Measurements from ENCODE around the gene OR1D5.

OR1D5 gene

DNA sequence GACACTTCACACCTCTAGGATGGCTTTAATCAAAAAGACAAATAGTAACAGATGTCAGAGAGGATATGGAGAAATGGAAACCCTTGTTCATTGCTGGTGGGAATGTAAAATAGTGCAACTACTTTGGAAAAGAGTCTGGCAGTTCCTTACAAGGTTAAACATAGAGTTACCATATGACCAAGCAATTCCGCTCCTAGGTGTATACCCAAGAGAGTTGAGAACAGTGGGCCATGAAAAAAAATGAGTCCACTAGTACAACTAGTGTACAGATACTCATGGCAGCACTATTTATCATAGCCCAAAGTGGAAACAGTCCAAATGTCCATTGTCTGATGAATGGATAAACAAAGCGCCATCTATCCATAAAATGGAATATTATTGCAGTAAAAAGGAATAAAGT lies 39.1 kb downstream of the OR1D5 start:
- Histone ChIP-seq H3K4me1 (ENCODE audit: control insufficient read depth in 1 of 2, insufficient read depth in 2 of 2, low read length in 2 of 2) (no peaks in the 10 kb centered on the region), H3K9ac (ENCODE audit: low read depth in 1 of 2, low read length in 2 of 2) (no peak overlapping the region), H3K9me3 (ENCODE audit: control insufficient read depth in 1 of 2, low read length in 2 of 2) (peaks cover 13 to 23% of the 10 kb centered on the region in 2 donors), H3K4me3 (ENCODE audit: low read depth in 1 of 2, low read length in 2 of 2) (no peak overlapping the region), H3K27ac (ENCODE audit: low read depth, low read length) (no peak overlapping the region), H3K36me3 (ENCODE audit: control insufficient read depth in 1 of 2, insufficient read depth in 2 of 2, low read length in 2 of 2) (peaks cover 16 to 37% of the 10 kb centered on the region in 2 donors), H3K27me3 (ENCODE audit: control insufficient read depth in 1 of 2, insufficient read depth in 2 of 2, low read length in 2 of 2) (no peaks in the 10 kb centered on the region)

GRCh38 chr17:3022197-3022596 lies 41.2 kb downstream of the OR1D5 start:
- H3K9me3 ChIP-seq (ENCODE audit: control insufficient read depth in 1 of 2, low read length in 2 of 2) = peaks cover 13 to 23% of the 10 kb centered on the region in 2 donors
- no peaks in the 10 kb centered on the region for H3K27me3 ChIP-seq (ENCODE audit: control insufficient read depth in 1 of 2, insufficient read depth in 2 of 2, low read length in 2 of 2)
- no peak overlapping the region for H3K9ac ChIP-seq (ENCODE audit: low read depth in 1 of 2, low read length in 2 of 2)
- H3K4me1 ChIP-seq (ENCODE audit: control insufficient read depth in 1 of 2, insufficient read depth in 2 of 2, low read length in 2 of 2) = no peaks in the 10 kb centered on the region
- no peak overlapping the region for H3K27ac ChIP-seq (ENCODE audit: low read depth, low read length)
- peaks cover 16 to 35% of the 10 kb centered on the region in 2 donors for H3K36me3 ChIP-seq (ENCODE audit: control insufficient read depth in 1 of 2, insufficient read depth in 2 of 2, low read length in 2 of 2)
- no peak overlapping the region for H3K4me3 ChIP-seq (ENCODE audit: low read depth in 1 of 2, low read length in 2 of 2)

GRCh38 chr17:3020381-3020780 lies 43.0 kb downstream of the OR1D5 start:
- Histone ChIP-seq H3K27ac (ENCODE audit: low read depth, low read length) (no peak overlapping the region), H3K9me3 (ENCODE audit: control insufficient read depth in 1 of 2, low read length in 2 of 2) (peaks cover 13 to 23% of the 10 kb centered on the region in 2 donors), H3K4me1 (ENCODE audit: control insufficient read depth in 1 of 2, insufficient read depth in 2 of 2, low read length in 2 of 2) (no peaks in the 10 kb centered on the region), H3K36me3 (ENCODE audit: control insufficient read depth in 1 of 2, insufficient read depth in 2 of 2, low read length in 2 of 2) (peaks cover 20 to 35% of the 10 kb centered on the region in 2 donors), H3K9ac (ENCODE audit: low read depth in 1 of 2, low read length in 2 of 2) (no peak overlapping the region), H3K27me3 (ENCODE audit: control insufficient read depth in 1 of 2, insufficient read depth in 2 of 2, low read length in 2 of 2) (no peaks in the 10 kb centered on the region), H3K4me3 (ENCODE audit: low read depth in 1 of 2, low read length in 2 of 2) (no peak overlapping the region)

DNA sequence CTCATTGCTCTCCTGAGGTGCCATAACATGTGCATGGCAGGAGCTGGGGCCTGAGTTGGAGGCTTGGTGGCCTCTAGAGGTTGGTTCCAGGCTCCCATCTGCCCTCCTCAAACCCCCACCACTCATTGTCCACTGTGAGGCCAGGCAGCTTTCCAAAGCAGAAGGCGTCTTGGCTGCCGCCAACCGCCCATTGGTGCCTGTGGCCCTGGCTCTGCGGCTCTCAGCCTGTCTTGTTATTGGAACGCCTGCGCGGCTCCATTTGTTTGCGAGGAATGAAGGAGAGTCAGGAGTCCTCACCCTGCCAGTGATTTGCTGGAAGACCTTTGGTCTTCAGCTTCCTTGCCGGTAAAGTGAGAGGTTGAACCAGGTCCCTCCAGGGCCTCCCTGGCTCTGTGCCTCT lies 43.6 kb downstream of the OR1D5 start:
- Histone ChIP-seq H3K36me3 (ENCODE audit: control insufficient read depth in 1 of 2, insufficient read depth in 2 of 2, low read length in 2 of 2) (peaks cover 20 to 35% of the 10 kb centered on the region in 2 donors), H3K27me3 (ENCODE audit: control insufficient read depth in 1 of 2, insufficient read depth in 2 of 2, low read length in 2 of 2) (no peaks in the 10 kb centered on the region), H3K27ac (ENCODE audit: low read depth, low read length) (no peak overlapping the region), H3K4me1 (ENCODE audit: control insufficient read depth in 1 of 2, insufficient read depth in 2 of 2, low read length in 2 of 2) (no peaks in the 10 kb centered on the region), H3K9me3 (ENCODE audit: control insufficient read depth in 1 of 2, low read length in 2 of 2) (peaks cover 13 to 23% of the 10 kb centered on the region in 2 donors), H3K9ac (ENCODE audit: low read depth in 1 of 2, low read length in 2 of 2) (no peak overlapping the region), H3K4me3 (ENCODE audit: low read depth in 1 of 2, low read length in 2 of 2) (no peak overlapping the region)

DNA sequence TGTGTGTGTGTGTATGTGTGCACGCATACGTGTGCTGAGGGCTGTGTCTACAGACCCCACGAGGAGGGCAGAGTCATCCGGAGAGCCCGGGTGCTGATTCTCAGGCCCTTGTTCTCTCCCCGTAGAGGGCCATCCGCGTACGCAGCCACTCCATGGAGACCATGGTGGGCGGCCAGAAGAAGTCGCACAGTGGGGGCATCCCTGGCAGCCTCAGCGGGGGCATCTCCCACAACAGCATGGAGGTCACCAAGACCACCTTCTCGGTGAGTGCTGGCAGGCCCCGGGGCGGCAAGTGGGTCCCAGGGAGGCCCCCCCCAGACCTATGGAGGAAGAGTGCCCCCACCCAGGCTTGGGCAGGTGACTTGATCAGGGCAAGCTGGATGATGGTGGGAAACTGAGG lies 45.5 kb downstream of the OR1D5 start:
- Histone ChIP-seq H3K9me3 (ENCODE audit: control insufficient read depth in 1 of 2, low read length in 2 of 2) (peaks cover 5 to 13% of the 10 kb centered on the region in 2 donors), H3K36me3 (ENCODE audit: control insufficient read depth in 1 of 2, insufficient read depth in 2 of 2, low read length in 2 of 2) (peaks cover 20 to 35% of the 10 kb centered on the region in 2 donors), H3K4me1 (ENCODE audit: control insufficient read depth in 1 of 2, insufficient read depth in 2 of 2, low read length in 2 of 2) (no peaks in the 10 kb centered on the region), H3K9ac (ENCODE audit: low read depth in 1 of 2, low read length in 2 of 2) (no peak overlapping the region), H3K4me3 (ENCODE audit: low read depth in 1 of 2, low read length in 2 of 2) (no peak overlapping the region), H3K27me3 (ENCODE audit: control insufficient read depth in 1 of 2, insufficient read depth in 2 of 2, low read length in 2 of 2) (no peaks in the 10 kb centered on the region), H3K27ac (ENCODE audit: low read depth, low read length) (no peak overlapping the region)

- H3K4me1 ChIP-seq (ENCODE audit: control insufficient read depth in 1 of 2, insufficient read depth in 2 of 2, low read length in 2 of 2) = no peaks in the 10 kb centered on the region
- H3K9me3 ChIP-seq (ENCODE audit: control insufficient read depth in 1 of 2, low read length in 2 of 2) = no peaks in the 10 kb centered on the region
- no peak overlapping the region for H3K4me3 ChIP-seq (ENCODE audit: low read depth in 1 of 2, low read length in 2 of 2)
- H3K36me3 ChIP-seq (ENCODE audit: control insufficient read depth in 1 of 2, insufficient read depth in 2 of 2, low read length in 2 of 2) = peaks cover 10 to 30% of the 10 kb centered on the region in 2 donors
- no peaks in the 10 kb centered on the region for H3K27me3 ChIP-seq (ENCODE audit: control insufficient read depth in 1 of 2, insufficient read depth in 2 of 2, low read length in 2 of 2)
- no peak overlapping the region for H3K27ac ChIP-seq (ENCODE audit: low read depth, low read length)
- no peak overlapping the region for H3K9ac ChIP-seq (ENCODE audit: low read depth in 1 of 2, low read length in 2 of 2)
Observed at GRCh38 chr17:3015890-3016289, 47.5 kb downstream of the OR1D5 start.

DNA sequence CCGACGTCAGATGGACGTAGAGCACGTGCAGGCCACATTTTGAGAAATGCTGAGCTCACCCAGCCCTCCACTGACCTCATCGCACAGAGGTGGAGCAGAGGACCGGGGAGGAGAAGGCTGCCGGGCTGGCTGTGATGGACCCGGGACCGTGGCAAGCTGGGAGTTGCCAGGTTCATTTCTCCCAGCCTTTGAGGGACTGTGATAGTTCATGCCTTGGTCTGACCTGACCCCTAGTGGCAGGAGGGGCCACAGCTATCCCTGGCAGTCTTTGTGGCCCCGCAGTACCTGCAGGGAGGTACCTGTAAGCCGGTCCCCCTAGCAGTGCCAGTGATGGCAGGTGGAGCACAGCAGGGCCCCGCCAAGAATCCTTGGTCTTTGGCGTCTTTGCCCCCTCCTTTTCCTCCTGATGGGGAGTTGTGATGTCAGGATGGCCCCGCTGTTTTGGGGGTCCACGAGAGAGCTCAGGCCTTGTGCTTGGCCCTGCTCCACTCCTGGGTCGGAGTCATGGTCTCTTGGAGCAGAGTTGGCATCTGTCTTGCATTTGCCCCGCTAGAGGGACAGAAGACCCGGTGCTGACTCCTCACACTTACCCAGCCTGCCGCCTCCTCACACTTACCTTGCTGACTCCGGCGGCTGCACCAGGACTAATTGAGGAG lies 50.4 kb downstream of the OR1D5 start:
- Histone ChIP-seq H3K9me3 (ENCODE audit: control insufficient read depth in 1 of 2, low read length in 2 of 2) (no peaks in the 10 kb centered on the region), H3K27me3 (ENCODE audit: control insufficient read depth in 1 of 2, insufficient read depth in 2 of 2, low read length in 2 of 2) (no peaks in the 10 kb centered on the region), H3K36me3 (ENCODE audit: control insufficient read depth in 1 of 2, insufficient read depth in 2 of 2, low read length in 2 of 2) (peaks cover 4 to 22% of the 10 kb centered on the region in 2 donors), H3K9ac (ENCODE audit: low read depth in 1 of 2, low read length in 2 of 2) (no peak overlapping the region), H3K4me1 (ENCODE audit: control insufficient read depth in 1 of 2, insufficient read depth in 2 of 2, low read length in 2 of 2) (no peaks in the 10 kb centered on the region), H3K27ac (ENCODE audit: low read depth, low read length) (no peak overlapping the region), H3K4me3 (ENCODE audit: low read depth in 1 of 2, low read length in 2 of 2) (no peak overlapping the region)
